Measurements from ENCODE around the gene CRYGN.

Gene CRYGN

DNA sequence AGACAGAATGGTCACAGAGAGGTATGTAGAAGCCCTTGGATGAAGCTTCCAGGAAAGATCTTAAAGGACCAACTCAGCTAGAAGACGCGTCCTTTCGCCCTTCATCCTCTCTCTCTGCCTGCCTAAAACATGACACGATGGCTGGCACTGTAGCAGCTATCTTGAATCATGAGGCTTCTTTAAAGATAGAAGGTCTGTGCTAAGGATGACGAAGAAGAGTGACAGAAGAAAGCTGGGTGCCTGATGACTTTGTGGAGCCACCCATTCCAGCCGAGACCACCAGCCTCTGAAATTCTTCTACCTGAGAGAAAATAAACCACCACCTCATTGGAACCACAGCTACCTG is 55.6 kb downstream of the CRYGN start:
- no peak for DNase-seq (ENCODE audit: low read depth, low spot score)
- no peak overlapping the region for H3K27ac ChIP-seq

GRCh38 chr7:151383638-151384351 is 56.1 kb downstream of the CRYGN start:
- no peak overlapping the region for H3K27ac ChIP-seq
- DNase-seq (ENCODE audit: low read depth, low spot score), result peak; percentile 16

GRCh38 chr7:151382079-151382885 is 57.7 kb downstream of the CRYGN start:
- DNase-seq (ENCODE audit: low read depth, low spot score), result no peak
- H3K27ac ChIP-seq, result no peak overlapping the region

GRCh38 chr7:151381348-151382078 is 58.4 kb downstream of the CRYGN start:
- H3K27ac ChIP-seq, result no peak overlapping the region
- no peak for DNase-seq (ENCODE audit: low read depth, low spot score)

GRCh38 chr7:151381098-151381347 is 58.9 kb downstream of the CRYGN start:
- H3K27ac ChIP-seq, result no peak overlapping the region
- no peak for DNase-seq (ENCODE audit: low read depth, low spot score)

- no peak overlapping the region for H3K27ac ChIP-seq
- no peak for DNase-seq (ENCODE audit: low read depth, low spot score)
Observed at GRCh38 chr7:151380199-151381097, 59.5 kb downstream of the CRYGN start.

GRCh38 chr7:151379534-151380198 is 60.3 kb downstream of the CRYGN start:
- no peak overlapping the region for H3K27ac ChIP-seq
- DNase-seq (ENCODE audit: low read depth, low spot score), result no peak

DNA sequence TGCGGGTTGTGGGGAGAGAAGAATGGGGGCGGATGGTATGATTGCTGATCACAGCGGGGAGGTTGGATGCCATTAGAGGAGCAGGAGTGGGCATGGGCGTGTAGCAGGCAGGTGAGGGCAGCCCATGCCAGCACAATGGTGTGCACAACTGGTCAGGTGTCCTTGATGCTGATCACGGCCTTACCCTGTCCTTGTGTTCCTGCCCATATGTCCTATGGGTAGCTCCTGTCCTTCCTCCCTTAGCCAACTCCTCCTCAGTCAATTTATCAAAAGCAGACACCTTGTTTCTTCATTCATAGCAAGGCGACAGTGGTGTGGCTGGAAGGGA is 60.8 kb downstream of the CRYGN start:
- no peak for DNase-seq (ENCODE audit: low read depth, low spot score)
- no peak overlapping the region for H3K27ac ChIP-seq
